SJSA1 (cell line): Measurements from ENCODE around the gene TWIST2. TPM values are rescaled to one million over a fixed set of nuclear protein-coding genes. Genes with fewer than 3 reads are reported as not detected.

Experiments
- DNase-seq, 2 experiments: peaks; one replicate each; pipeline ENCODE4 v3.0.0-alpha.2; 2015 to 2020; ENCODE audit warnings: low spot score in 2 of 2, low read depth in 1 of 2
- H3K27ac ChIP-seq: fragments of 250-450 bp; sonication (Bioruptor Pico); 2 replicates; pipeline ENCODE4 v1.5.1; 2020; ENCODE audit warnings: mild to moderate bottlenecking, moderate library complexity
- H3K27me3 ChIP-seq: fragments of 250-450 bp; sonication (Bioruptor Pico); replicated peaks from 2 replicates; pipeline ENCODE4 v1.5.1; 2020; ENCODE audit warnings: mild to moderate bottlenecking, moderate library complexity
- H3K36me3 ChIP-seq: fragments of 250-450 bp; sonication (Bioruptor Pico); 2 replicates; pipeline ENCODE4 v1.5.1; 2020; ENCODE audit warnings: mild to moderate bottlenecking
- H3K4me1 ChIP-seq: fragments of 250-450 bp; sonication (Bioruptor Pico); replicated peaks from 2 replicates; pipeline ENCODE4 v1.6.1; 2021; ENCODE audit warnings: mild to moderate bottlenecking
- H3K4me3 ChIP-seq: fragments of 250-450 bp; sonication (Bioruptor Pico); 2 replicates; pipeline ENCODE4 v1.5.1; 2020; ENCODE audit warnings: mild to moderate bottlenecking
- H3K9me3 ChIP-seq: fragments of 250-450 bp; sonication (Bioruptor Pico); replicated peaks from 2 replicates; pipeline ENCODE4 v1.5.1; 2020; ENCODE audit warnings: mild to moderate bottlenecking
- total RNA-seq: library from RNA; depleted of rRNA; stranded (reverse); fragments of >200 nt; shearing (Covaris generic); gene quantifications from 2 replicates; pipeline ENCODE4 v1.2.3, GENCODE V29; 2014

The TWIST2 gene
- total RNA-seq, 1 experiment from 2014 or later = 32.6 TPM

DNA sequence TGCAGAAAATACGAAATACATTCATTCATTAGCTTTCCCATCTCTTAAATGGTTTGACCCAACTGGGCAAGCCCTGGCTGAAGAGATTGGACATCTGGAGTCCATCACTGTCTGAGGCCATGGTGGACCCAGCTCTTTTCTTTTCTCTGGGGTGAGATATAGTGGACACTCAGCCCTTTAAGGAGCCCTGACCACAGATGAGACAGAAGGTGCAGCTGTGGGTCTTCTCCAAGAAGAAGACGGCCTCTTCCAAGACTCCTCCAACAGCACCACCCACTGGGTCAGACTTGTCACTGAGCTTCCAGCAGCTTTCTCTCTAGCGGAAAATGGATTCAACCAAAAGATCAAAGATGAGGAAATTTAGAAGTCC is 27.2 kb downstream of the TWIST2 start:
- no peaks in the 10 kb centered on the region for H3K9me3 ChIP-seq
- H3K36me3 ChIP-seq = 0 out of 2 replicates have a peak, but pooled peaks cover 15% of the 10 kb centered on the region
- no peak overlapping the region for H3K27ac ChIP-seq
- H3K27me3 ChIP-seq = no peaks in the 10 kb centered on the region
- no peak for DNase-seq
- H3K4me3 ChIP-seq = no peak overlapping the region
- H3K4me1 ChIP-seq = no peaks in the 10 kb centered on the region

DNA sequence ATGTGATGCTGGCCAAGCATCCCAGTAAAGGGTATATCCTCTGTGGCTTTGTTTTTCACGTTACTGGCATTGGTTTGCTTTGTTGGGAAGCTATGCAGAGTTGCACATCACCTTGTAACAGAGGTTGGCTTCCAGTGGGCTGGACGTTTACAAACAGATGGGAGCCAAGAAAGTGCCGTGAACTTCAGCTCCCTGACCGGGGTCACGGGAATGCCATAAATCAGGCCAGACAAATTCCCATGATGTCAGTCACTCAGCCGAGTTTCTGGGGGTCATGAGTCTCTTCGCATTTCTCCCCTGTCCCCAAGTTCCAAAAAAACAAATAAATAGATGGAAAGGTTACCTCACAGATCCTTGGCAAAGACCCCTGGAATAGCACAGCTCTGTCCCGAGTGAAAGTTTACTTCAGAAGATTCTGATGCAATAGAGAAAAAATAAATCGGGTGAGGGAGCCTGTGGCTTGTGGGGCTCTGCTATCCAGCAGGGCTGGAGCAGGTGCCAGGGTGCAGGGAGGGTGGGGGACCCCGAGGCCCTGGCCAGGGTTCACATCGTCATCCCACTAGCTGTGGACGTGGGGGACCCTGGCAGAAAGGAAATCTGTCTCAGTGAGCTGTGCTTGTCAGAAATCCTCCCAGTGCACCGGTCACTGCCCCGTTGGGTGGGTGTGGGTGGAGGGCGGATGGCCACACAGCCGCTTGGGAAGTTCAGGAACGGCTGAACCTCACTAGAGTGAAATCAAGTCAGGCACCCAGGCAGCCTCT is 27.8 kb downstream of the TWIST2 start:
- Histone ChIP-seq H3K36me3 (0 out of 2 replicates have a peak, but pooled peaks cover 15% of the 10 kb centered on the region), H3K4me1 (no peaks in the 10 kb centered on the region), H3K4me3 (no peak overlapping the region), H3K27ac (no peak overlapping the region), H3K9me3 (no peaks in the 10 kb centered on the region), H3K27me3 (no peaks in the 10 kb centered on the region)
- DNase-seq = no peak

DNA sequence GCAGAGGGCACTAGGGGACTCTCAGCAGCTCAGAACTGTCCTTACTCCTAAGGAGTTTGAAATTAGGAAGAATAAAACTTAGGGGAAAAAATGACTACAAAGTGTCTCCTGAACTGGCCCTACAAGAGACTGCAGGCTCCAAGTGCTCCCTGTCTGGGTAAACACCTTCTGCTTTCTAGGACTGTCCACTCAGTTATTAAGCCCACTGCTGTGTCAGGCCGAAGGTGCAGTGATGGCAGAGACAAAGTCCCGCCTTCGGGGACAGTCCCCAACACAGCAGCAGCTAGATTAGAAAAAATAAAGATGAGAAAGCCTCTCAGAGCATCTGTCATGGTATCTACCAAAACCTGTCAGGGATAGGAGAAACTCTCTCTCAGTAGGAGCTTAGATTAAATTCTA is 28.3 kb downstream of the TWIST2 start:
- 0 out of 2 replicates have a peak, but pooled peaks cover 15% of the 10 kb centered on the region for H3K36me3 ChIP-seq
- H3K27me3 ChIP-seq = no peaks in the 10 kb centered on the region
- no peak overlapping the region for H3K27ac ChIP-seq
- no peak overlapping the region for H3K4me3 ChIP-seq
- H3K9me3 ChIP-seq = no peaks in the 10 kb centered on the region
- DNase-seq = no peak
- no peaks in the 10 kb centered on the region for H3K4me1 ChIP-seq

DNA sequence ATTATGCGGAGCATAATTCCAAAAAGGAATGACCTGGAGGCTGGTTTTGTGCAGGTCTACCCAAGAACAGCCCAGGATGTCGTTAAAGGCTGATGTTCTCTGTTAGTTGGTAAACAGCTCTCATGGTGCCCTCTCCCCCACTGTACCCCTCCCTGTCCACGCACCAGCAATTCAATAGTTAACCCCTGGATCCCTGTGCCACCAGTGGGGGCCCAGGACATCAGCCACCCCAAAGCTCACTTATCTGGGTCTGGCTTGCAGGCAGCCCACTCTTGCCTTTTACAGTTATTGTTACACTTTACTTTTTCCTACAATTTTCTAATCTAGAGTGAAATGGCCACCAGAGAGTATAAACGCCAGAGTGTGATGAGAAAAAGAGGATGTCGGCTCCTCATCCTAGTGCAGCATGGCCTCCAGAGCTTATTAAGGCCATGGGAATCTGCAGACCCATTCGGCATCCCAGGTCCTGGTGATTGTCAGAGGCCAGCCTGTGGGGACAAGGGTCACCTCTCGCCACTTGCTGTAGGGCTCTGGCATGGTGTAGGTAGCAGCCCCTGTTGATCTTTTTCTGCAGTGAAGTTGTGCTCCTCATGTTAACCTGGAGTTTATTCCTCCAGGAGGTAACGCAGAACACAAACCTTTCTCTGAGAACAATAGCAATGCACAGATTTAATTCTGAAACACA is 30.3 kb downstream of the TWIST2 start:
- no peak overlapping the region for H3K4me3 ChIP-seq
- H3K36me3 ChIP-seq = 0 out of 2 replicates have a peak, but pooled peaks cover 15% of the 10 kb centered on the region
- no peaks in the 10 kb centered on the region for H3K27me3 ChIP-seq
- DNase-seq = no peak
- H3K9me3 ChIP-seq = no peaks in the 10 kb centered on the region
- H3K4me1 ChIP-seq = no peaks in the 10 kb centered on the region
- H3K27ac ChIP-seq = no peak overlapping the region

DNA sequence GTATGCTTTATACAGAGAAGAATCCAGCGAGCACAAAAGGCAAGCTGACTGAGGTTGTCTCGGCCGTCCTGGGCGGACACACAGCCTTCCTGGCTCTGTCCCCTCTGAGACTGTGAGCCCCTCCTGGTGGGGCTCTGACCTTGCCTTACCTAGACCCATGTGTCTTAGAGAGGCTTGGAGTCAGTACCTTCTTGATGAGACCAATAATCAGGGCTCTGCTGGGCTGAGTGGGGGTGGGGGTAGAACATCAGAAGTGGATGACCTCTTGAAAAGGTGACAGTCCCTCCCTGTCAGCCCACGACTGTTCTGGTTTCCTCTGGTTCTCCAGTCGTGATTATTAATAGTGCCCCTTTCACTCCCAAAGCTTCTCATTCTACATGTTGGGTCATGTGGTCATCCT is 31.2 kb downstream of the TWIST2 start:
- no peaks in the 10 kb centered on the region for H3K27me3 ChIP-seq
- no peaks in the 10 kb centered on the region for H3K4me1 ChIP-seq
- no peak for DNase-seq
- no peak overlapping the region for H3K27ac ChIP-seq
- H3K36me3 ChIP-seq = 0 out of 2 replicates have a peak, but pooled peaks cover 9% of the 10 kb centered on the region
- H3K9me3 ChIP-seq = no peaks in the 10 kb centered on the region
- H3K4me3 ChIP-seq = no peak overlapping the region

DNA sequence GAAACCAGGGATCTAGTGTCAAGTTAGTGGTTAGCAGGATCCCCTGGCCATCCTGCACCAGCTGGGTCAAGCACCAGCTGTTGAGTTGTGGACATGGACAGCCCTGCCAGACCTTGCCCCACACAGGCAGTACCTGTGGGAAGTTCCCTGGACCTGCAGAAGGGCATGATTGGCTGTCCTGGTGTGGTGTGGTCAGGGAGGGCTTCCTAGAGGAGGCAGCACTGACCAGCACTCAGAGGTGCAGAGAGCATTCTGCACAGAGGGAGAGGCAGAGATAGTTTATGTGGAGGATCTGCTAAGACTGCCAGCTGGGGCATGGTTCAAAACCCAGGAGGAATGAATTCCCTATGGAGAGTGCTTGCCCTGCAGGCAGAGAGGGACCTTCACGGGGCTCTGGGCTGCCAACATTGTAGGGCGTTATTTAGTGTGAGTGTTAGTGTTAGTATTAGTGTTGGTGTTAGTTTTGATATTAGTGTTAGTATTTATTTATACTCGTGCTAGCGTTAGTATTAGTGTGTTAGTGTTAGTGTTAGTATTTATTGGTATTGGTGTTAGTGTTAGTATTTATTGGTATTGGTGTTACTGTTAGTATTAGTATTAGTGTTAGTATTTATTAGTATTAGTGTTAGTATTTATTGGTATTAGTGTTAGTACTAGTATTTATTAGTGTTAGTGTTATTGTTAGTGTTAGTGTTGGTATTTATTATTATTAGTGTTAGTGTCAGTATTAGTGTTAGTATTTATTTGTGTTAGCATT is 31.9 kb downstream of the TWIST2 start:
- Histone ChIP-seq H3K9me3 (no peaks in the 10 kb centered on the region), H3K4me3 (no peak overlapping the region), H3K27me3 (no peaks in the 10 kb centered on the region), H3K36me3 (0 out of 2 replicates have a peak, but pooled peaks cover 7% of the 10 kb centered on the region), H3K4me1 (no peaks in the 10 kb centered on the region), H3K27ac (no peak overlapping the region)
- no peak for DNase-seq

DNA sequence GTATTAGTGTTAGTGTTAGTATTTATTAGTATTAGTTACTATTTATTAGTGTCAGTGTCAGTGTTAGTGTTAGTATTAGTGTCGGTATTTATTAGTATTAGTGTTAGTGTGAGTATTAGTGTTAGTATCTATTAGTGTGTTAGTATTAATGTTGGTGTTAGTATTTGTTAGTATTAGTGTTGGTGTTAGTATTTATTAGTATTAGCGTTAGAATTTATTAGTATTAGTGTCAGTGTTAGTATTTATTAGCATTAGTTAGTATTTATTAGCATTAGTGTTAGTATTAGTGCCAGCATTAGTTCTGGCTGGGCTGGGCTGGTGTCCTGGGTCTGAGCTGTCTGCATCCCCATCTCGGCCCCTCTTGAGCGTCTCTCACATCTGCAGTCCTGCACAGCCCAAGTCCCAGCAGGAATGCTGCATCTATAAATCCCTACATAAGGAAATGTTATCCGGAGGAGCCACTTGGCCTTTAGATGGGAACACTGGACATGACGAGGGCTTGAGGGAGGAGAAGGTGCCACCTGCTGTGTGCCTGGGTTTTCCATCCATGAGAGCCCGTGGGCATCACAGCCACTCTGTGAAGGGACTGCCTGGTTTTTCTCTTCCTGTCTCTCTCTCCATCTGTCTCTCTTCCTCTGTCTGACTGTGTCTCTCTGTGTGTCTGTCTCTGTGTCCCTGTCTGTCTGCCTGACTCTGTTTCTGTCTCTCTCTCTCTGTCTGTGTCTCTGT is 33.6 kb downstream of the TWIST2 start:
- Histone ChIP-seq H3K4me1 (no peaks in the 10 kb centered on the region), H3K9me3 (no peaks in the 10 kb centered on the region), H3K27me3 (no peaks in the 10 kb centered on the region), H3K36me3 (no peaks in the 10 kb centered on the region), H3K27ac (no peak overlapping the region), H3K4me3 (no peak overlapping the region)
- DNase-seq = no peak

DNA sequence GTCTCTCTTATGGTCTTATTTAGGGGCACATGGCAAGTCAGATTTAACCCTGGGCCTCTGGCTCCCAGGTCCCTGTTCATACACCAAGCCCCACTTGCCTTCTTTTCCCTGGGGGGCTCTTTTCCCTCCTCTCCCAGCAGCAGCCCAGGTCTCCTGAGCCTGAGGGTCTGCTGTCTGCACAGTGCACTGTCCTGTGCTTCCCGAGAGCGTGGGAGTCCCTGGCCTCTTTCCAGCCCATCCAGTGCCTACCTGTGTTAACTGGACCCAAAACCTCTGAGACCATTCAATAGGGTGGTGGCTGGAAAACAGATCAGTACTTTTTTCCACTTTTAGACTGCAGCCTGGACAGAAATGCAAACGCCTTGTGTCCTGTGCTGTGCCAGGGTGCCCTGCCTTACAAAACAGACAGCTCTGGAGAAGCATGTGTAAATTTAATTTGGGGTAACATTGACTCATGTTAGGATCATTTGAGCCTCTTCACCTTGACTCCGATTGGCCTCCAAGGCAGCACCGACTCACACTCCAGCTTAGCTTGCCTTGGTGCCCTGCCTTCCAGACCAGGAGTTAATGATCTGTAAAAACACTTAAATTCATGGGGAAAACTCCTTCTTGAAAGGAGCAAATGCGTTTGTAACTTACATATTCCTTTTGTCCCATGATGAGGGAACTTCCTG is 34.3 kb downstream of the TWIST2 start:
- Histone ChIP-seq H3K27me3 (no peaks in the 10 kb centered on the region), H3K4me3 (no peak overlapping the region), H3K9me3 (no peaks in the 10 kb centered on the region), H3K4me1 (no peaks in the 10 kb centered on the region), H3K27ac (no peak overlapping the region), H3K36me3 (peaks cover 6% of the 10 kb centered on the region)
- no peak for DNase-seq

DNA sequence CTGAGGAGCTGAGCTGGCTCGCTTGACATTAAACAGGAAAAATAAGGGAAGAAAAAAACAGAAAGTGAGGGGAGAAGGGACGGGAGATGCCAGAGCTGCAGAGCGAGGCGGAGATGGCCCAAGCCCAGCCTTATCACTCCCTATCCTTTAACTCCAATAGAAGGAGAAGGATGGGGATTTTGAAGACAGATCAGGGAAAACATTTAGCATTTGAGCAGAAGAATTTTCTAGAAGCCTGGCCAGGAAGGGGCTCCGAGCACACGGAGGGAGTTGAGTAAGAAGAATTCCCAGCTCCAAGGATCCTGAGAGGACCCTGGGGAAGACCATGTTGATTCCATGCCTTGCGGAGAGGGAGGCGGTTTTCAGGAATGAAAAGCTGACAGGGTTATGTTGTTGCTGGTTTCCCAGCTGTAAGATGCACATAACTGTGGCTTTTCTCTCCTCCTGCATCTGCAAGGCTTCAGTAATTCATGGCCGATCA is 35.6 kb downstream of the TWIST2 start:
- Histone ChIP-seq H3K27me3 (no peaks in the 10 kb centered on the region), H3K4me1 (no peaks in the 10 kb centered on the region), H3K27ac (no peak overlapping the region), H3K36me3 (peaks cover 12% of the 10 kb centered on the region), H3K9me3 (no peaks in the 10 kb centered on the region), H3K4me3 (no peak overlapping the region)
- no peak for DNase-seq

DNA sequence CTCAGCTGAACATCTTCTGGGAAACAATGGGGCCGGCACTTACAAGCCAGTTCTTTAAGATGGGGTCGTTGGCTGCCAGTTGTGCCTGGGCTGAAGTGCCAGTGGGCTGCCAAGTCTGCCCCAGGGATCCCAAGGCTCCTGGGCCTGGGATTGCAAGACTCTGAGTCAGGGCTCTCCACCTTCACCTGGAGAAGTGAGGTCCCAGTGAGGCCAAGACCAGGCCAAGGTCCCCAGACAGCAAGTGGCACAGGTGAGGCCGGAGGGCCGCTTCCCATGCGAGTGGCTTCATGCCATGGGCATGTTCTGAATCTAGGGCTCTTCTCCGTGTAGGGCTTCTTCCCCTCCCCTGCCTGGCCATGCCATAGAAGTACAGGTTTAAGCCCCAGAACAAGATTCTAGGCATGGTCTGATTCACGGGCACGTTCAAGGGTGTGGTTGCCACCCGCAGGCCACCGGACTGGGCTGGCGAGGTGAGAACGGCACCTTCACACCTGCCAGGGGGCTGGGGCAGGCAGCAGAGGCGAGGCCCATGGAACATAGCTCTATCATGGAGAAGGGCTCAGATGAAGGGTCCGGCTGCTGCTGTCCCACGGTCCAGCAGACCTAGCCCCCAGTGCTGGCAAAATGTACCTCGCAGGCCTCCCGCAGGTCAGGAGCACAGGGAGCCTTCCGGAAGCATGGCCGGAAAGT is 36.4 kb downstream of the TWIST2 start:
- DNase-seq = no peak
- H3K9me3 ChIP-seq = no peaks in the 10 kb centered on the region
- no peak overlapping the region for H3K4me3 ChIP-seq
- peaks cover 12% of the 10 kb centered on the region for H3K36me3 ChIP-seq
- no peaks in the 10 kb centered on the region for H3K4me1 ChIP-seq
- H3K27me3 ChIP-seq = no peaks in the 10 kb centered on the region
- H3K27ac ChIP-seq = no peak overlapping the region

DNA sequence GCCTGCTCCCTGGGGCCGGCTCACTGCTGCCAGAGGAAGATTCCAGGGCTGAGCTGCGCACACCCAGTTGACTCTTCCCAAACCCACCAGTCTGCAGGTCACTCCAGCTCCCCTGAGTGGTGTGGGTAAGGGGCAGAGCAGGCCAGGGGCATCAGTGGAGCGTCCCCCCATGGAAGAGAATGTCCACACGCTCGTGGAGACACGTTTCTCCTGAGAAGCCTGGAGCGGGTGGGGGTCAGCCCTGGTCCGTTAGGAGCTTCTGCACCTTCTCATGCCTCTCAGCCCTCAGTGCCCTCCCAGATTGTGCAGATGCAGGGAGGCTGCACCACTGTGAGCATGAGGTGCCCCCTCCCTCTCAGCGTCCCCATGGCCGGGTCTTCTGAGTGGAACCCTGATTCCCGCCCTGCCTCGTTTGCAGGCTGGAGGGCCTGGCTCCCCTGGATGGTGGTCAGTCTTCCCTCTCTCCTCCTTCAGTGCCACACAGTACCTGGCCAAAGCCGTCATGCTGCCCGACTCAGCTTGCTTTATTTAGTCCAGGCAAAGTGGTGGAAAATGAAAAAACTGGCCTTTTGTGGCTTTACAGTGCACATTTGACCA is 37.0 kb downstream of the TWIST2 start:
- no peak for DNase-seq
- Histone ChIP-seq H3K9me3 (no peaks in the 10 kb centered on the region), H3K4me3 (no peak overlapping the region), H3K27ac (no peak overlapping the region), H3K4me1 (no peaks in the 10 kb centered on the region), H3K27me3 (no peaks in the 10 kb centered on the region), H3K36me3 (peaks cover 12% of the 10 kb centered on the region)

DNA sequence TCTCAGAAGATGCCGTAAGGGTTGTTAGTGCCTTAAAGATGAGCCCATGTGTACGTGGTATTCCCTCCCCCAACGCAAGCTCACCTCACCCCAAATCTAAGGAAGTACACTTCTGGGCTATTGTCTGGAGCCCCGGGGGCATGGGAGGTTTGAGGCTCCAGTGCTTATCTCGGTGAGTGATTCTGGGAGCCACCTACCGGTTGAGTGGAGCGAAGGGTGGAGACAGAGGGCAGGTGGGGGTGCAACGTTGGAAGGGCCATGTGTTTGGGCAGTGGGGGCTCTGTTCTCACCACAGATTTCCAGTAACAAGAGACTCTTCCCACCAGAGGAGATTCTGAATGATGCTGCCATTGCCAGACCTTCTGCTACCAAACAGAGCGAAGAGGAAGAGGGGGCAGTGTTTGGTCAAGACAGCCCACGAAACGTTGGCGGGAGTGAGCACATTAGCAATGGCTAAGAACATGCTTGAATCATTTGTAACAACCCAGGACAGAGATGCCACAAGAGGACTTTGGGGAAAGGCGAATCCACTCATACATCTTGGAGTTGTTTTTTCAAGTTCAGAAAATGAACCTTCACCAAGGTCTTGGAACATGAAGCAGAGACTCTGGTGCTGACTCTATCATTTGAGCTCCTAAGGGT is 38.7 kb downstream of the TWIST2 start:
- H3K4me3 ChIP-seq = no peak overlapping the region
- H3K9me3 ChIP-seq = no peaks in the 10 kb centered on the region
- H3K27me3 ChIP-seq = no peaks in the 10 kb centered on the region
- no peak for DNase-seq
- H3K27ac ChIP-seq = no peak overlapping the region
- peaks cover 12% of the 10 kb centered on the region for H3K36me3 ChIP-seq
- no peaks in the 10 kb centered on the region for H3K4me1 ChIP-seq
